ENCODE measurements around the gene XYLT1. TPM values are rescaled to one million over a fixed set of nuclear protein-coding genes. Genes with fewer than 3 reads are reported as not detected.
A peak's percentile ranks its signal among the peaks of the same experiment; 100 is the strongest.

Gene XYLT1
- total and polyA plus RNA-seq, 10 of the 15 experiments (the other 5 are each of a cell fraction or from before 2014, with no cell fraction given) = 0.88 to 14.8 (median 5.8) TPM

- Histone ChIP-seq H3K27ac (ENCODE audit: control insufficient read depth, insufficient read depth) (no peak overlapping the region), H3K36me3 (ENCODE audit: control insufficient read depth in 2 of 2, insufficient read depth in 2 of 2, low read length in 1 of 2) (no peaks in the 10 kb centered on the region), H2AFZ (ENCODE audit: control insufficient read depth, low read depth, low read length) (no peak overlapping the region), H3K4me1 (ENCODE audit: control insufficient read depth, insufficient read depth, low read length) (peaks cover 52% of the 10 kb centered on the region), H3K9ac (ENCODE audit: control insufficient read depth, insufficient read depth, low read length) (no peak overlapping the region), H4K20me1 (ENCODE audit: control insufficient read depth, insufficient read depth) (no peaks in the 10 kb centered on the region), H3K79me2 (ENCODE audit: control insufficient read depth, insufficient read depth, low read length) (no peaks in the 10 kb centered on the region), H3K9me3 (replicated peaks; ENCODE audit: control insufficient read depth, insufficient read depth, low read length) (peaks cover 1% of the 10 kb centered on the region; the same call in 1 of the 3 replicates), H3K27me3 (replicated peaks in 1 of 2; ENCODE audit: control insufficient read depth in 2 of 2, insufficient read depth in 2 of 2, low read length in 1 of 2) (no peaks in the 10 kb centered on the region), H3K4me2 (ENCODE audit: control insufficient read depth, insufficient read depth) (peak overlapping the region; percentile 50; the same call in 1 of the 2 replicates), H3K4me3 (no peak overlapping the region; the same call in 1 of the 2 replicates)
- ChIA-PET RAD21 (ENCODE audit: unreplicated experiment) (no interaction called here), POLR2A (no interaction called here), SMC1A (ENCODE audit: uncharacterized antibody, unreplicated experiment) (no interaction called here), CTCF (no interaction called here)
- 46% methylated on average over 2 of the region's 2 CpGs for WGBS (ENCODE audit: insufficient coverage, insufficient replicate concordance, low lambda C conversion rate, missing lambda C conversion rate)
- DNase-seq (ENCODE audit: low read depth, low spot score) = no peak
- peak; percentile 38; the same call in 1 of the 2 replicates for TF ChIP-seq RUNX3 (IDR thresholded peaks at IDR 0.05; ENCODE audit: low read length)
- TF ChIP-seq YBX1 (IDR thresholded peaks at IDR 0.05) = no peak
- TF ChIP-seq, protein P1, sequence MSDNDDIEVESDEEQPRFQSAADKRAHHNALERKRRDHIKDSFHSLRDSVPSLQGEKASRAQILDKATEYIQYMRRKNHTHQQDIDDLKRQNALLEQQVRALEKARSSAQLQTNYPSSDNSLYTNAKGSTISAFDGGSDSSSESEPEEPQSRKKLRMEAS (IDR thresholded peaks at IDR 0.05; ENCODE audit: low read depth, low read length) = no peak
- TF ChIP-seq ZZZ3 (IDR thresholded peaks at IDR 0.05; ENCODE audit: control insufficient read depth, insufficient read length, low read depth) = no peak
- TF ChIP-seq NFXL1 (IDR thresholded peaks at IDR 0.05; ENCODE audit: borderline replicate concordance) = no peak
- BruUV-seq (replicated peaks) = no TSS peak
- in situ Hi-C loops (cut with MboI) = no loop called here
- ATAC-seq = no peak
- intact Hi-C loops (cut with micrococcal nuclease; ENCODE audit: unreplicated experiment) = loop anchor here (5.0 to 10.0 kb wide), 4 partner anchors 60 to 393 kb away; no protein-coding TSS in a partner anchor
- FAIRE-seq = no peak
Observed at GRCh38 chr16:17072104-17072503, 398.7 kb downstream of the XYLT1 start.

GRCh38 chr16:17070882-17071592 lies 399.7 kb downstream of the XYLT1 start:
- intact Hi-C loops (cut with micrococcal nuclease; ENCODE audit: unreplicated experiment) (loop anchor here (5.0 to 10.0 kb wide), 4 partner anchors 59 to 394 kb away; no protein-coding TSS in a partner anchor), in situ Hi-C loops (cut with MboI) (no loop called here)
- Histone ChIP-seq H3K4me1 (ENCODE audit: control insufficient read depth, insufficient read depth, low read length) (peaks cover 44% of the 10 kb centered on the region), H3K27ac (ENCODE audit: control insufficient read depth, insufficient read depth) (peak overlapping the region; percentile 95), H2AFZ (ENCODE audit: control insufficient read depth, low read depth, low read length) (peak overlapping the region; percentile 50), H3K4me3 (peak overlapping the region; percentile 77), H3K9me3 (replicated peaks; ENCODE audit: control insufficient read depth, insufficient read depth, low read length) (peaks cover 1% of the 10 kb centered on the region; the same call in 1 of the 3 replicates), H4K20me1 (ENCODE audit: control insufficient read depth, insufficient read depth) (no peaks in the 10 kb centered on the region), H3K27me3 (replicated peaks in 1 of 2; ENCODE audit: control insufficient read depth in 2 of 2, insufficient read depth in 2 of 2, low read length in 1 of 2) (no peaks in the 10 kb centered on the region), H3K9ac (ENCODE audit: control insufficient read depth, insufficient read depth, low read length) (peak overlapping the region; percentile 67), H3K36me3 (ENCODE audit: control insufficient read depth in 2 of 2, insufficient read depth in 2 of 2, low read length in 1 of 2) (no peaks in the 10 kb centered on the region), H3K79me2 (ENCODE audit: control insufficient read depth, insufficient read depth, low read length) (no peaks in the 10 kb centered on the region), H3K4me2 (ENCODE audit: control insufficient read depth, insufficient read depth) (peak overlapping the region; percentile 85; the same call in 1 of the 2 replicates)
- ChIA-PET RAD21 (ENCODE audit: unreplicated experiment) (interaction anchor here (0.7 to 5.0 kb wide), 23 partner anchors 18 to 399 kb away, joined by 3 to 101 read pairs (median 5); no protein-coding TSS in a partner anchor), POLR2A (interaction anchor here (0.7 to 1.4 kb wide), 10 partner anchors 34 to 128 kb away, joined by 3 to 11 read pairs (median 3); no protein-coding TSS in a partner anchor), SMC1A (ENCODE audit: uncharacterized antibody, unreplicated experiment) (interaction anchor here (0.6 to 8.3 kb wide), 27 partner anchors 11 to 345 kb away, joined by 3 to 179 read pairs (median 4); no protein-coding TSS in a partner anchor), CTCF (interaction anchor here (0.9 to 3.8 kb wide), 12 partner anchors 33 to 210 kb away, joined by 3 to 16 read pairs (median 4); no protein-coding TSS in a partner anchor)
- BruUV-seq (replicated peaks) = no TSS peak
- FAIRE-seq (peak; percentile 98), DNase-seq (ENCODE audit: low read depth, low spot score) (peak; percentile 98), ATAC-seq (peak; percentile 81)
- under 1% methylated on average over 14 of the region's 16 CpGs for WGBS (ENCODE audit: insufficient coverage, insufficient replicate concordance, low lambda C conversion rate, missing lambda C conversion rate)
- TF ChIP-seq CBFB (IDR thresholded peaks at IDR 0.05; ENCODE audit: low read depth) (peak; percentile 95), NR2F1 (conservative IDR thresholded peaks at IDR 0.05) (peak; percentile 84), BHLHE40 (IDR thresholded peaks at IDR 0.05; ENCODE audit: borderline replicate concordance in 1 of 2, low read depth in 2 of 2, low read length in 1 of 2) (peak; percentile 74 to 76), HDGF (IDR thresholded peaks at IDR 0.05) (no peak), BCLAF1 (IDR thresholded peaks at IDR 0.05) (no peak), BRCA1 (IDR thresholded peaks at IDR 0.05; ENCODE audit: low read depth, low read length) (no peak), JUNB (IDR thresholded peaks at IDR 0.05) (peak; percentile 84), USF2 (IDR thresholded peaks at IDR 0.05; ENCODE audit: borderline replicate concordance, low read depth, low read length) (no peak)

Measured in GM12878 (cell line).